SK-N-SH (cell line): ENCODE measurements around the gene TSHZ2. TPM values are rescaled to one million over a fixed set of nuclear protein-coding genes. Genes with fewer than 3 reads are reported as not detected.
A peak's percentile ranks its signal among the peaks of the same experiment; 100 is the strongest.

ENCODE experiments used
- CTCF ChIA-PET: fragments of 300-600, 350-600 bp; formaldehyde crosslinking; extraction: SDS; loops from one replicate; lab custom pipeline; 2021; lab: Yijun Ruan, JAX
- POLR2A ChIA-PET: fragments of 350-600 bp; sonication (Branson Sonifier 250); formaldehyde crosslinking; extraction: SDS; loops from one replicate; lab custom pipeline; 2020; ENCODE audit warnings: antibody characterized with exemption, inconsistent platforms; lab: Yijun Ruan, JAX
- DNase-seq: peaks from one replicate; pipeline ENCODE4 v3.0.0; 2012
- H2AFZ ChIP-seq: fragments of 200-600 bp; sonication (generic); 2 replicates; pipeline ENCODE4 v1.8.1; 2016; ENCODE audit warnings: antibody characterized with exemption, mild to moderate bottlenecking, low read depth
- H3F3A ChIP-seq: fragments of 200-600 bp; sonication (generic); replicated peaks from 2 replicates; pipeline ENCODE3; 2016; ENCODE audit warnings: antibody characterized with exemption, mild to moderate bottlenecking; ENCODE audit not compliant: insufficient read depth
- H3K27ac ChIP-seq, 2 experiments: fragments of 200-500 bp in 1 of 2; fragments of 200-600 bp in 1 of 2; sonication (Bioruptor generic) in 1 of 2; sonication (generic), shearing (Covaris generic) in 1 of 2; 2 replicates each; pipeline versions ENCODE4 v1.5.1 to v1.6.1; 2014 to 2016; ENCODE audit warnings: low read depth in 2 of 2, inconsistent platforms in 1 of 2, low read length in 1 of 2, mild to moderate bottlenecking in 1 of 2, mixed read lengths in 1 of 2
- H3K27me3 ChIP-seq: fragments of 200-600 bp; sonication (generic), shearing (Covaris generic); 2 replicates; pipeline ENCODE4 v1.6.1; 2016; ENCODE audit warnings: mixed run types; ENCODE audit not compliant: insufficient read depth
- H3K36me3 ChIP-seq, 2 experiments: fragments of 200-500 bp in 1 of 2; fragments of 200-600 bp in 1 of 2; sonication (Bioruptor generic) in 1 of 2; sonication (generic) in 1 of 2; replicated peaks in 1 of 2; 2 replicates each; pipeline versions ENCODE3 to v1.5.1; 2014 to 2016; ENCODE audit warnings: low read length in 1 of 2, mild to moderate bottlenecking in 1 of 2; ENCODE audit not compliant: insufficient read depth in 2 of 2, control insufficient read depth in 1 of 2
- H3K4me1 ChIP-seq, 2 experiments: fragments of 200-500 bp in 1 of 2; fragments of 200-600 bp in 1 of 2; sonication (Bioruptor generic) in 1 of 2; sonication (generic), shearing (Covaris generic) in 1 of 2; 2 replicates each; pipeline versions ENCODE4 v1.5.1 to v1.6.1; 2014 to 2016; ENCODE audit warnings: low read depth in 1 of 2, low read length in 1 of 2, mixed run types in 1 of 2; ENCODE audit not compliant: insufficient read depth in 2 of 2, control insufficient read depth in 1 of 2
- H3K4me2 ChIP-seq: fragments of 200-600 bp; sonication (generic), shearing (Covaris generic); 2 replicates; pipeline ENCODE4 v1.6.1; 2017; ENCODE audit warnings: mixed run types
- H3K4me3 ChIP-seq, 2 experiments: fragments of 200-500 bp in 1 of 2; fragments of 200-600 bp in 1 of 2; sonication (Bioruptor generic) in 1 of 2; sonication (generic), shearing (Covaris generic) in 1 of 2; 2 replicates each; pipeline versions ENCODE4 v1.5.1 to v1.8.1; 2014 to 2016; ENCODE audit warnings: low read depth in 2 of 2, inconsistent platforms in 1 of 2, low read length in 1 of 2, mild to moderate bottlenecking in 1 of 2, mixed read lengths in 1 of 2, moderate library complexity in 1 of 2
- H3K79me2 ChIP-seq: fragments of 200-600 bp; sonication (generic); 2 replicates; pipeline ENCODE4 v1.8.1; 2017; ENCODE audit warnings: mild to moderate bottlenecking; ENCODE audit not compliant: insufficient read depth
- H3K9ac ChIP-seq: fragments of 200-600 bp; sonication (generic); 2 replicates; pipeline ENCODE4 v1.6.1; 2017; ENCODE audit warnings: mixed run types
- H3K9me2 ChIP-seq: fragments of 200-600 bp; sonication (generic); 2 replicates; pipeline ENCODE4 v1.6.1; 2017; ENCODE audit warnings: mixed run types
- H3K9me3 ChIP-seq: fragments of 200-600 bp; sonication (generic); 2 replicates; pipeline ENCODE4 v1.6.1; 2017; ENCODE audit warnings: mixed run types, mild to moderate bottlenecking, moderate library complexity
- H4K20me1 ChIP-seq: fragments of 200-600 bp; sonication (generic); 2 replicates; pipeline ENCODE4 v1.6.1; 2017; ENCODE audit warnings: mild to moderate bottlenecking, mixed run types; ENCODE audit not compliant: insufficient read depth
- CTCF ChIP-seq: fragments of 200-600 bp; sonication (generic); IDR thresholded peaks from 2 replicates; pipeline ENCODE4 v1.6.1; 2017; ENCODE audit warnings: antibody characterized with exemption, mild to moderate bottlenecking, moderate library complexity
- EZH2phosphoT487 ChIP-seq: fragments of 200-600 bp; sonication (generic); IDR thresholded peaks from 2 replicates; pipeline ENCODE4 v1.6.1; 2017; ENCODE audit warnings: low read depth, mixed run types, mild to moderate bottlenecking, antibody characterized with exemption, moderate library complexity, borderline replicate concordance
- FOXJ3 ChIP-seq: sonication (generic); formaldehyde crosslinking; IDR thresholded peaks from 2 replicates; pipeline ENCODE4 v1.5.1; 2020; ENCODE audit warnings: mild to moderate bottlenecking, missing genetic modification reagents
- GABPA ChIP-seq: IDR thresholded peaks from 2 replicates; pipeline ENCODE4 v1.4.0; 2012; ENCODE audit warnings: low read depth, mild to moderate bottlenecking
- GATA2 ChIP-seq: sonication (generic); formaldehyde crosslinking; IDR thresholded peaks from 2 replicates; pipeline ENCODE4 v1.5.0; 2020; ENCODE audit warnings: mild to moderate bottlenecking, missing genetic modification reagents
- MAX ChIP-seq: IDR thresholded peaks from 2 replicates; pipeline ENCODE4 v1.4.0; 2012; ENCODE audit warnings: low read depth
- MXI1 ChIP-seq: IDR thresholded peaks from 2 replicates; pipeline ENCODE4 v1.6.1; 2012; ENCODE audit warnings: mild to moderate bottlenecking, low read depth, low read length, improper control_type of control experiment
- NFIC ChIP-seq: IDR thresholded peaks from 2 replicates; pipeline ENCODE4 v1.4.0; 2012; ENCODE audit warnings: borderline replicate concordance
- RAD21 ChIP-seq: IDR thresholded peaks from 2 replicates; pipeline ENCODE4 v1.6.1; 2012; ENCODE audit warnings: mild to moderate bottlenecking, low read length
- REST ChIP-seq: IDR thresholded peaks from 2 replicates; pipeline ENCODE4 v1.6.1; 2012; ENCODE audit warnings: mild to moderate bottlenecking, low read depth, low read length, moderate library complexity
- SIN3A ChIP-seq: IDR thresholded peaks from 2 replicates; pipeline ENCODE4 v1.6.1; 2012; ENCODE audit warnings: low read depth, mild to moderate bottlenecking, low read length, moderate library complexity, borderline replicate concordance
- USF1 ChIP-seq: IDR thresholded peaks from 2 replicates; pipeline ENCODE4 v1.4.0; 2012; ENCODE audit warnings: low read depth, borderline replicate concordance
- USF2 ChIP-seq: fragments of 150-350 bp; IDR thresholded peaks from 2 replicates; pipeline ENCODE4 v1.6.1; 2017; ENCODE audit warnings: antibody characterized with exemption, low read length, low read depth, borderline replicate concordance
- ZBTB33 ChIP-seq: IDR thresholded peaks from 2 replicates; pipeline ENCODE4 v1.4.0; 2012; ENCODE audit warnings: low read depth, borderline replicate concordance
- WGBS: methylation state at CpG from one replicate; pipeline ENCODE4 v1.1.6; 2017; ENCODE audit warnings: low lambda C conversion rate; 5-methylcytosine and 5-hydroxymethylcytosine counted together
- polyA plus RNA-seq, 3 experiments: library from polyadenylated mRNA; depleted of rRNA; stranded (reverse); fragments of >200 nt; gene quantifications; 2 replicates each; pipeline ENCODE4 v1.2.3, GENCODE V29; 2012

Gene TSHZ2
- polyA plus RNA-seq, 1 of the 3 experiments (the other 2 are of a cell fraction) = 0.13 TPM

- TF ChIP-seq ZBTB33 = no peak
- no peak for TF ChIP-seq SIN3A
- no peak for TF ChIP-seq NFIC
- TF ChIP-seq, all 33 proteins: peak for 0
These were observed 110.0 kb downstream of the TSHZ2 start (continued) for GRCh38 chr20:53081916-53082863.

GRCh38 chr20:53083411-53083810 lies 111.3 kb downstream of the TSHZ2 start:
- Histone ChIP-seq H3K27ac (peak overlapping the region in 1 of 2 experiments; percentile 55; a peak in 1 of 4 replicates), H3K4me1 (peaks cover 0 to 9% of the 10 kb centered on the region in 2 experiments; a peak in 3 of 4 replicates), H3K9me3 (no peaks in the 10 kb centered on the region), H2AFZ (no peak overlapping the region), H3K4me3 (no peak overlapping the region), H4K20me1 (no peaks in the 10 kb centered on the region), H3F3A (no peaks in the 10 kb centered on the region), H3K36me3 (no peaks in the 10 kb centered on the region), H3K79me2 (no peaks in the 10 kb centered on the region), H3K9ac (no peak overlapping the region), H3K4me2 (no peak overlapping the region), H3K9me2 (no peaks in the 10 kb centered on the region), H3K27me3 (no peaks in the 10 kb centered on the region)
- CTCF ChIA-PET = no interaction called here
- WGBS = 57% methylated on average over 7 of the region's 7 CpGs
- DNase-seq = no peak
- POLR2A ChIA-PET = no interaction called here
- no peak for TF ChIP-seq REST
- no peak for TF ChIP-seq FOXJ3 (CRISPR knock-in tag)
- no peak for TF ChIP-seq EZH2phosphoT487
- no peak for TF ChIP-seq MAX
- TF ChIP-seq GABPA = no peak
- no peak for TF ChIP-seq CTCF
- TF ChIP-seq ZBTB33 = no peak
- no peak for TF ChIP-seq USF2
- TF ChIP-seq RAD21 = no peak
- TF ChIP-seq MXI1 = no peak
- TF ChIP-seq GATA2 = no peak
- TF ChIP-seq USF1 = no peak
